HG03066 (cell line): ENCODE measurements around the gene ANXA1.
"Not testable (repeated sequence)": the region's sequence is repeated elsewhere in the genome, so short reads cannot be mapped to it uniquely, and the experiment has no call there.

Source experiments
- ATAC-seq: cut with Tn5 transposase; IDR thresholded peaks from one replicate; pipeline ENCODE4 v1.9.1; 2021; ENCODE audit warnings: low read depth; ENCODE audit not compliant: unreplicated experiment

Gene ANXA1

DNA sequence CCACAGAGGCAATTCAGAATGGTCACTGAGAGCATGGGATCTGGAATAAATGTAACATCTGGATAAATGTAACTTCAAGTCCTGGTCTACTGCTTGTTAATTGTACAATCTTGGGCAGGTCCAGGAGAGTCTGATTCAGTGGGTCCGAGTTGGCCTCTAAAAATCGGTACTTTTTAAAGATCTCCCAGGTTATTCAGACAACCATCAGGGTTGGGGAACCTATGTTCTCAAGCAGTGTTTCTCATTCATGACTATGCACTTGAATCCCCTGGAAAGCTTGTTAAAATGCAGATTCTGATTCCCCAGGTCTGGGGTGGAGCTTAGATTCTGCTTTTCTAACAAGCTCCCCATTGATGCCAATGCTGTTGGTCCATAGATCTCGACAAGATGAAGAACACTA is 14.8 kb downstream of the ANXA1 start:
- no peak for ATAC-seq

DNA sequence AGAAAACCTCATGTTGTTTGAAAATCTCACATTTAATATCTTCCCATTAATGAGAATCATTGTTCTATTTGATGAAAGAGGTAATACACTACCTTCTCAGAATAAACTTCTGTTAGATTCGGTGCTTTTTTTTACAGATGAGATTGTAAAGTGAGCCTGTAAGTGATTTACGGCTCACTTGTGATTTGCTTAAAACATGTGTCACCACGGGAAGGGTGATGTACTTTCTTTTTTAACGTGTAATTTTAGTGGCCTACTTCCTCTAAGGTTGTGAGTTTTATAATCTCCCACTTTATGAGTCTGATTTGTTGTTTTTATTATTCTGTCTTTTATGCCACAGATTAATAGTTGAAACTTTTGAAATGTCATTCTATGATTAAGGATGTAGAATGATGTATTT is 15.9 kb downstream of the ANXA1 start:
- no peak for ATAC-seq

DNA sequence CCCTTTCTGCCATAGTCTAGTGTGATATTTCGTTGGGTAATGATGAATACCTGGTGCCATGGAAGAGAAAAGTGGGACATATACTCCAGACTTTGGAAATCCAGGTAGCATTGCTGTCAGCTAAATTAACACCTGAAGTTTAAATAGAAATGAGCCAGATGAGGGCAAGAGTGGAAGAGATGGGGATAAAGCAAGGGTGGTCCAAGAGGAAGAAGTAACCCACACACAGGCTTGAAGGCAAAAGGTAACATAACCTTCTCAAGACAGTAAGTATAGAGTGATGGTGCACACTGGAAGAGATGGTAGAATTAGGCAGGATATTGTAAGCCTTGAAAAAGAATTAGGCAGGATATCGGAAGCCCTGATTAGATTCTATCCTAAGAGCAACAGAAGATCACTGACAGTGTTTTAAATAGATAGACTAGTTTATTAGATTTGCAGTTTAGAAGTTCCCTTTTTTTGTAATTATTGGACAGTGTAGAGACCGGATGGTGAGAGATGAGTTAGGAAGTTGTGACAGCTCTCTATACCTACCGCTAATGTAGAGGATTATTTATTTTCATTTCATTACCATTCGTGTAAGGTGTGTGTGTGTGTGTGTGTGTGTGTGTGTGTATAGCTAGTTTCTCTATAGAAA is 16.8 kb downstream of the ANXA1 start:
- ATAC-seq = no peak

DNA sequence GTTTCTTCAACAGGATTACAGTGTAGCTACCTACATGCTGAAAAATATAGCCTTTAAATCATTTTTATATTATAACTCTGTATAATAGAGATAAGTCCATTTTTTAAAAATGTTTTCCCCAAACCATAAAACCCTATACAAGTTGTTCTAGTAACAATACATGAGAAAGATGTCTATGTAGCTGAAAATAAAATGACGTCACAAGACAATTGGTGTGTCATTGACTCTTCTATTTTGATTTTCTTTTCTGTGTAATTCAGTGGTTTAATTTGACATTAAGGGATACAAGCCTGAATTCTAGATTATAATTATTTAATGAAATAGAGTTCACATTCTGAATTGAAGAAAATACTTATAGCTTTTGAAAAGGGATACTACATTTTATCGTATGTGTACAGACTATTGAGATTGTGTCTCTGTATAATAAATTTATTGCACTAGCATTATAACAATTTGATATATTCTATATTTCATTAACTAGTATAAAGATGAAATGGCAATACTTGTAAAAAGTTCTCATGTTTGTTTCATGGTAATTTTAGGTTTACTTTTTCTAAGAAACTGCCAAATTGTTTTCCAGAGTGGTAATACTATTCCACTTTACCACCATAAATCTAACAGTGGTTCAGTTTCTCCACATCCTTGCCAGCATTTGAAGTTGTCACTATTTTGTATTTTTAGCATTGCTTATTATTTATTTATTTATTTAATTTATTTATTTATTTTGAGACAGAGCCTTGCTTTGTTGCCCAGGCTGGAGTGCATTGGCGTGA is 18.7 kb downstream of the ANXA1 start:
- no peak for ATAC-seq

DNA sequence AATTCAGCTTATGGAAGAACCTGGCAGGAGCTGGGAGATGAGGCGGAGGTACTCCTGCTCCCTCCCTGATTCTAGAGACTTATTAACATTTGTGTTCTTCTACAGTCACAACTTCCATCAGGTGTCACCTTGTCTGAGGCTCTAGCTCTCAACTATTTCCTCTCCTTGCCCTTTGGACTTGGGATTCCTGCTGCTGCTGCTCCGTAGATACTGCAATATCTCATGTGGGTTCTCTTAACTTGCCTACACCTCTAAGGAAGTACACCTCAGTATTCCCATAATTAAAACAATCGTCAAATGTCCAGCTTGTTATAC is 21.2 kb downstream of the ANXA1 start:
- ATAC-seq = no peak

DNA sequence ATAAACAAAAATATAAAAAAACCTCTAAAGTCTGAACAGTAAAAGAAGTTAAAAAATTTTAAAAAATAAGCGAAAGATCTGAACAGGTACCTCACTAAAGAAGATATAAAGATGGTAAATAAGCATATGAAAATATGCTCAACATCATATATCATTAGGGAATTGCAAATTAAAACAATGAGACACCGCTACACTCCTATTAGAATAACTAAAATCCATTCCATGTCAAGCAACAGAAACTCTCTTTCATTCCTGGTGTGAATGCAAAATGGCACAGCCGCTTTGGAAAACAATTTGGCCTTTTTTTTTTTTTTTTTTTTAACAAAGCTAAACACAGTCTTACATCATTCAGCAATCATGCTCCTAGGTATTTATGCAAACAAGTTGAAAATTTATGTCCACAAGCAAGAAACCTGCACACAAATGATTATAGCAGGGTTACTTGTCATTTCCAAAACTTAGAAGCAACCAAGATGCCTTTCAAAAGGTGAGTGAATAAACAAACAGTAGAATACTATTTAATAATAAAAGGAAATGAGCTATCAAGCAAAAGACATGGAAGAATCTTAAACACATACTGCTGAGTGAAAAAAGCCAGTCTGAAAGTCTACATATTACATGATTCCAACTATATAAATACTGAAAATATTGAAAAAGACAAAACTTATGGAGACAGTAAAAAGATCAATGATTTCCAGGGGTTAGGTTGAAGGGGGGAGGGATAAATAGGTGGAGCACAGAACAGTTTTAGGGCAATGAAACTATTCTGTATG is 22.1 kb downstream of the ANXA1 start:
- ATAC-seq = no peak

DNA sequence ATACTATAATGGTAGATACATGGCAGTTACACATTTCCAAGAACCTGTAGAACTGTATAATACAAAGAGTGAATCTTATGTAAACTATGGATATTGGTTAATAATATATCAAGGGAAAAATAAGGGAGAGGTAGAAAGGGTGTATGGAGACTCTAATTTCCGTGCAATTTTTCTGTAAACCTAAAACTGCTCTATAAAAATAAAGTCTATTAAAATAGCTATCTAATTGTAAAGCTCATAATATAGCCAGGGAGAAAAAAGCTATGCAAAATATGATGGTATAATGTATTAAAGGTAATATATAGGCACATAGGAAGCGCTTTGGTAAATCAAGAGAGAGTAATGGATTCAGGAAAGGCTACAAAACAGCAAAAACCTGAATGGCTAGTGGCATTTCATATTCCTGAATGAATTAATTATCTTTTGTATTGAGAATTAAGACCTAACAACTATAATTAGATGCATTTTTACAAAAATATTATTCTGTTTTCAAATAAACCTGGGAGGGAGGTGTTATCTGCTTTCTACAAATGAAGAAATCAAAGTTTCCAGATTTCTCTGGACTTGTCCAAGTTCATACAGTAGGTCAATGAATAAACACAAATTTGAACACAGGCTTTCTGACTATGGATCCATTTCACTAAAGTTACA is 22.8 kb downstream of the ANXA1 start:
- no peak for ATAC-seq

DNA sequence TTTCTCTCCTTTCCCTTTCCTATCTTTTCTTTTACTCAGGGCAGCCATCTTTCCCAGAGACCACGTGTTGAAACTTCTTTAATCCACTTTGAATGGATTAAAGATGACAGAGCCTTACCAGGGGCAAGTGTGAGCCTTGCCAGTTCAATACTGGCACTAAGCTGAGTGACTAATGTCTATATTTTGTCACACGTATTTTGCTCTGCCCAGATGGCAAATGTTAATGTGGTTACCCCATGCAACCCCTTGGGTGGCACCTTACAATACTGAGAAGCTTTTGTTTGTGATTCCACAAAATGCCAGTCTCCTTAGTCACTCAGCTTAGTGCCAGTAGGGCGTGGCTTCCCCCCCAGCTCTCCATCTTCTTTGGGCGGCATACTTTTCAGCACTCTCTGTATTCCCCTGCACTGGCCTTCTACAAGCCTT is 24.8 kb downstream of the ANXA1 start:
- ATAC-seq = no peak

DNA sequence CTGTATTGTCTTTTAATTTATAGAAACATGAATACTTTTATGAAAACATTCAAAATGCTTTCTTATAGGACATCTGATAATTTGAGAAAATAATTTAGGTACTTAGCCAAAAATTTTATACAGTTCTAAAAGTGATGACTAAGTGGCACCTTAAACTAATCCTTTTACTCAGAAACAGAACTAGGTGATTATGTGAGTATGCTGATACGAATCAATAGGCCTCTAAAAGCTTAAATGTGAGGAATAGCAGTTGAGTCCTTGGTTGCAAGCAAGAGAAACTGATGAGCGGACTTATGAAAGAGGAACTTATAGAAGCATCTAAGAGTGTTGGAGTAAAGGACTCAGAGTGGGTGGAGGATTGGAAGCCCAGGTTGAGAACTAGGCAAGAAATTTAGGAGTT is 26.4 kb downstream of the ANXA1 start:
- ATAC-seq = no peak

DNA sequence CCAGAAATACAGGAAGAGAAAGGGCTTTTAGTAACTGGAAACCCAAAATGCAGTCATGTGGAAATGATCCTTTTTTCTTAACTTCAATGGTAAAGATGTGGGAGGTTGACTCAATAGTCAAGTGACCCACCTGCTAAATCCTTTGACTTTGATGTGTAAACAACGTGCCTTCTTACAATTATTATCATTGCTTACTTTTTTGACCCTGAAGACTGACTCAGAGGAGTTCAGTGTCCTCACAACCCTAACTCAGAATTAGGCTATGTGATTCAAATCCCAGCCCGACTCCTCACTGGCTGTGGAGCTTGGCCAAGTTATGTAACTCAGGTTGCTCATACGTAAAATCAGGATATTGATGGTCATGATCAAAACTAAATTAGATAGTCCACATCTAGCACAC is 27.9 kb downstream of the ANXA1 start:
- ATAC-seq = no peak

DNA sequence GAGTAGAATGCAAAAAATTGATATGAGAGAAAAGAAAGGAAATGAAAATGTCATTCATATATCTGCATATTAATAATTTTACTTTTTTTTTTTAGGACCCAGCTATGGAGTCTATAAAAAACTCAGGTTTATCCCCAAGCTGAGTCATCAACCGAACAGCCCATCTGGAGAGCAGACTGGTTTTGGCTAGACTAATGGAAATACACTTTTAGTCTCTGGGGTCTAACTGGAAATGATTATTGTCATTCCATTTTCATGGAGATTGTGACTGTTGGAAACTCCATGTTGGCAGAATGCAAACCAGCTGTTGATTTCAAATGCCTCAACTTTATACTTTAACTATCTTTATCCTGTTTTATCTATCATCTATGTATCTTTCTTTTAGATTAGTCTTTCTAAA is 28.7 kb downstream of the ANXA1 start:
- ATAC-seq = no peak

DNA sequence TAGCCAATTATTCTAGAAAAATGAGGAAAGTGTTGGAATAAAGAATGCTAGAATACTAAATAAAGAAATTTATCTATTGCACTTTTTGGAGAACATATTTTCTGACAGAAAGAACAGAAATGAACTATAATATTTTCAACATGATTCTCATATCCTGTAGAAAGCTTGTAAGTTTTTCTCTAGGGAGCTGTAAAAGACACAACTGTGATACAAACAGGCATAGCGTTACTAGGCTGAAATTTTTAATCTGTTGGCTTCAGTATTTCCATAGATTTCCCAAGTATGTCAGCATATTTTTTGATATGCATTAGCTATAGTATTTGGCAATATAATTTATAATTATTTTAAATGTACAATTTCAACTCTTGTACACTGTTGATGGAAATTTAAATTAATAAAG is 31.3 kb downstream of the ANXA1 start:
- no peak for ATAC-seq

DNA sequence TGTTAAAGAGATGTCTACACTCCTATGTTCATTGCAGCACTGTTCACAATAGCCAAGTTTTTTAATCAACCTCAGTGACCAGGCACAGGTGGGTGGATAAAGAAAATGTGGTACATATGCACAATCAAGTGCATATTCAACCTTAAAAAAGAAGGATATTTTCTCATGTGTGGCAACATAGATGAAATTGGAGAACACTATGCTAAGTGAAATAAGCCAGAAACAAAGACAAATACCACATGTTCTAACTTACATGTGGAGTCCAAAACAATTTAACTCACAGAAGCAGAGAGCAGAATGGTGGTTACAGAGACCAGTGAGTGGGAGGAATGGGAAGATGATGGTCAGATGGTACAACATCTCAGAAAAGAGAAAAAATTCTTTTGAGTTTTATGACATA is 31.8 kb downstream of the ANXA1 start:
- ATAC-seq = no peak

DNA sequence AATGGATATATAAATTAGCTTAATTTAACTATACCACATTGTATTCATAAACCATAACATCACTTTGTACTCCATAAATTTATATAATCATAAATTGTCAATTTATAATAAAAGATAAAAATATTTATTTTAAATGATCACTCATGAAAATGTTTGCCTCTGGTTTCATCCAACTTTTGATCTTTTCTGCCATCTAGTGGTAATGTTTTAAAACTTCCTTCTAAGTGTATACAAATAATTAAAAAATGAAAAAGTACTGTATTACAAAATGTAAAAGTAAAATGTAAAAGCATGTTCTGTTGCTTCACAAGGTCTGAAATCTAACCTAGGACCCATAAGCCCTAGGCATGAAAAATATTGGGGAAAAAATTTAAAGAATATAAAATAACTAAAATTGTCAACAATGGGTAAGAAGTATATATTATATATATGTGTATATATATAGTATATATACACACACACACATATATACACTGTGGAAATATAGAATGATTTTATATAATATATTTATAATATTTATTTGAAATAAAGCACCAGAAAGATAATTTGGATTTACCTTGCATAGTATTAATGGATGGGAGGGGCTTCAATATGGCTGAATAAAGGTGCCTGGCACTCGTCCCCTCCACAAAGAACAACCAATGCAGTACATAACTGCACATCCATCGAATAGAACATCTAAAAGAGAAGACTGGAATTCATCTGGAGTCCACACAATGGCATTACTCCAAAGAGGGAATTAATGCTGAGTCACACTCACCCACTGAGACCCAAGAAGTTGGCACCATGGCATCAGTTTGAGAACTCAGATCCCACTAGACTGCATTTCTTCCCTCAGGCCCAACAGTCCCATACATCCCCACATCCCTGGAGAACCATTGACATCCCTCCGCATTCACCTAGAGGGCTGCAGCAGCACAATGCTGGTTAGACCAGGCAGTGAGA is 32.5 kb downstream of the ANXA1 start:
- no peak for ATAC-seq

DNA sequence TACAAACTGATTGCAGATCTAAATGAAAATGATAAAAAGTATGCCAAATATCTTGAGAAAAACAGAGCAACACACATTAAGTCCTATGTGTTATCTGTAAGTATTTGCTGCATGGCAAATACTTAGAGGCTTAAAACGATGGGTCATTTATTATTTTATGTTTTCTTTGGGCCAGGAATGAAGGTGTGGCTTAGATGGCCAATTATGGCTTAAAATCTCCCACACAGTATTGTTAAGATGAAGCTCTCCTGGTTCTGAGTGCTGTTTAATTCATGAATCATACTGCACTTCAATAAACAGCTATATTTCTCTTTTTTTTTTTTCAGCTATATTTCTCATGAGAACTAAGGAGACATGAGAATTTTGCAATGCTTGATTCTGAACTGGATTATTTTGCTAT is 39.4 kb downstream of the ANXA1 start:
- not testable (repeated sequence) for ATAC-seq

DNA sequence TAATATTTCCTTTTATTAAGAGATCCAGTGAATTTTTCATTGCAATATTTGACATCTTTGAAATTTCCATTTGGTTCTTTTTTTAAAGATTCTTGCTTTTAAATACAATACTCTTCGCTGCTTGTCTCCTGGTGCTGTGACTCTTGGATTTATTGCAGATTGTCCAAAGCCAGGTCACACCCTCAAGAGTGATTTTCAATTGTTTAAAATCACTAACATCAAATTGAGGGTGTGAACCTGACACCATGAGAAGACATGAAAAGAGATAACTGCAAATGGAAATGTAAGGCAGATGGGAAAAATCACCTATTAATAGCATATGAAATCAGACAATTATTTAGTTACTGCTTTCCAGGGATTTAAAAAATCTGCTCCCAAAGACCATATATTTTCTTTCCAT is 42.6 kb downstream of the ANXA1 start:
- ATAC-seq = no peak

DNA sequence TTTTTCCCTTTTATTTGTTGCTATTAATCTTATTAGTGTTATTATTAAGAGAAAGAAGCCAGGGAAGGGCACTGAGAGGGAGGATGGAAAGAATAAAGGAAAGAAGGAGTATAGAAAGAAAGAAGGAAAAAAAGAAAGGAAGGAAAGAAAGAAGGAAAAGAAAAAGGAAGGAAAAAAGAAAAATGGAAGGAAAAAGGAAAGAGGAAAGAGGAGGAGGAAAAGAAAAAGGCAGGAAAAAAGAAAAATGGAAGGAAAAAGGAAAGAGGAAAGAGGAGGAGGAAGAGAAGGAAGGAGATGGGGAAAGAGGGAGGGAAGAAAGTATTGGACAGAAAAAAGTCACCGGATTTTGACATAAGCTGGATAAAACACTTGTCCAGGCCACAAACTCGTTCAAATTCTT is 47.8 kb downstream of the ANXA1 start:
- ATAC-seq = no peak

DNA sequence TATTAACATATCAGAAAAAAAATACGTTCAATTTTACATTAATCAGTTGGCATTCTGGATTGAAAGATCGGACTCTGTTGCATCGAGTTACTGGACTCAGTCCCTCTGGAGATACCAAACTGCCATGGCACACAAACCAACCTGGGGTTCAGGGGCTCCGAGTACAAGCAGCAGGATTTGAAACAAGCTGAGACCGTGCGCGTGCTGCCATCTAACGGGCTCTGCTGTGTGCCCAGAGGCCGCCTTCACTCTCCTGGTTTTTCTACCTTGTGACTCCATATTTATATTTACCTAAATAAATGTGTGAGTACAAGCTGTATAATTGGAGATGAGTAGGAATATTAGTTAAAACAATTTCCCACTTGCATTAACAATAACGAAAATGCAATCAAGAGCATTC is 48.2 kb downstream of the ANXA1 start:
- no peak for ATAC-seq

DNA sequence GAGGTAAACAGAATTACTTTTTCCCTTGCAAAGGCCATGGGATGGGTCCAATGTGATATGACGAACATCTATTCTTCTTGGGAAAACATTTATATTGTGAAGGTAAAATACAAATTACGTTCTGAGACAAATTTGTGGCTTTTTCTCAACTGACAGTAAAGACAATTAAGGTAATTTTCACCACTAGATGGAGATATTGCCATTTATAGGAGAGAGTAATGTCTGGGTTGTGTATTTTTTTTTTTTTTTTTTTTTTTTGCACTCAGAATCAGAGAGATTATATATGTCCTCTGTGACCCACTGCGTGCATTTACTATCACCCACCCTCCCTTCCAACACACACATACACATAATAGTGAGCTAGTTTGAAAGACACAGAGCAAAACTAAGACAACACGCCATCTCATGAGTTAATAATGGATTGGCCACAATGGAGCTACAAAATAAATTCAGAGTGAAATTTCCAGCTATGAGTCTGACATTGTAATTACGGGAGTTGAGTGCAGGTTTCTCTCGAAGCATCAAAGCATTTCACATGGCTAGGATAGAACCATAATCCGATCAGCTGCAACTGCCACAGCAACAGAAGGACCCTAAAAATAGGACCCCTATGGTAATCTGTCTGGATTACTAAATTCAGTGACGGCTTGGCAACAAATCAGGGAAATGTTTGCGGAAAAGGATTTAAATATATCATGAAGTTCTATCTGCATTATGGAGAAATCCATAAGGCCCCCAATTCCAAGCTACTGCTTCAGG is 49.2 kb downstream of the ANXA1 start:
- ATAC-seq = peak; percentile 54

DNA sequence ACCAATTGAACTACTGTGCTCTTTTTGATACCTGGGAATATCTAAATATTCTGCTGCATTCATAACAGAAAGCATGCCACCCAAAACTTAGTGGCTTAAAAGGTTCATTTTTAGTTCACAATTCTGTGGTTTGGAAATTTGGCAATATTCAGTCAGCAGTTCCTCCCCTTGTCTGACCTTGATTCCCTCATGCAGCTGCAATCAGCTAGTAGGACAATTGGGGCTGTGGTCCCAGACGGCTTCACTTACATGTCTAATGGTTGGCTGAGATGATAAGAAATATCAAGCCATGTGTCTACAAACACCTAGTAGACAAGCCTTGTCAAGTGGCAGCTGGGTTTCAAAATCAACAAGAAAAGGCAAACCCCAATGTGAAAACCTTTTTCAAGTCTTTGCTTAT is 51.3 kb downstream of the ANXA1 start:
- ATAC-seq = no peak
